HepG2 (cell line): ENCODE results near the gene SBNO2. TPM values are rescaled to one million over a fixed set of nuclear protein-coding genes. Genes with fewer than 3 reads are reported as not detected.
A peak's percentile ranks its signal among the peaks of the same experiment; 100 is the strongest.

ENCODE experiments used
- CCDC6 ChIP-seq: sonication (generic); formaldehyde crosslinking; IDR thresholded peaks from 2 replicates; pipeline ENCODE4 v1.8.1; 2022; ENCODE audit warnings: mild to moderate bottlenecking, missing genetic modification reagents, moderate library complexity
- CHCHD3 ChIP-seq: sonication (generic); formaldehyde crosslinking; IDR thresholded peaks from 2 replicates; pipeline ENCODE4 v1.8.0; 2022; ENCODE audit warnings: mild to moderate bottlenecking, missing genetic modification reagents, moderate library complexity
- GLI4 ChIP-seq: sonication (generic); formaldehyde crosslinking; IDR thresholded peaks from 2 replicates; pipeline ENCODE4 v1.5.1; 2020; ENCODE audit warnings: missing genetic modification reagents, mild to moderate bottlenecking, moderate library complexity, borderline replicate concordance
- GZF1 ChIP-seq: sonication (generic); formaldehyde crosslinking; IDR thresholded peaks from 2 replicates; pipeline ENCODE4 v1.5.1; 2020; ENCODE audit warnings: mild to moderate bottlenecking, missing genetic modification reagents
- MED13 ChIP-seq: sonication (generic); formaldehyde crosslinking; IDR thresholded peaks from 2 replicates; pipeline ENCODE4 v1.5.0; 2020; ENCODE audit warnings: missing genetic modification reagents
- MTF1 ChIP-seq: sonication (generic); formaldehyde crosslinking; IDR thresholded peaks from 2 replicates; pipeline ENCODE4 v1.5.0; 2020; ENCODE audit warnings: missing genetic modification reagents
- NFE2 ChIP-seq: sonication (generic); formaldehyde crosslinking; IDR thresholded peaks from 2 replicates; pipeline ENCODE4 v1.4.0; 2020; ENCODE audit warnings: missing genetic modification reagents
- PHF5A ChIP-seq: IDR thresholded peaks from one replicate; pipeline ENCODE4 v1.6.1; 2018; ENCODE audit warnings: low read depth, missing genetic modification reagents; ENCODE audit not compliant: unreplicated experiment
- SATB2 ChIP-seq: sonication (generic); formaldehyde crosslinking; IDR thresholded peaks from 2 replicates; pipeline ENCODE4 v1.5.0; 2020; ENCODE audit warnings: missing genetic modification reagents
- SIX4 ChIP-seq: sonication (generic); formaldehyde crosslinking; IDR thresholded peaks from 2 replicates; pipeline ENCODE4 v1.4.0; 2020; ENCODE audit warnings: missing genetic modification reagents
- SMAD9 ChIP-seq: sonication (generic); formaldehyde crosslinking; IDR thresholded peaks from 2 replicates; pipeline ENCODE4 v1.5.1; 2020; ENCODE audit warnings: mild to moderate bottlenecking, missing genetic modification reagents
- SRSF9 ChIP-seq: fragments of 200-400 bp; formaldehyde crosslinking; IDR thresholded peaks from 2 replicates; pipeline ENCODE4 v1.6.1; 2018; ENCODE audit warnings: borderline replicate concordance, mild to moderate bottlenecking, low read depth, low read length; ENCODE audit not compliant: insufficient read depth, poor library complexity, severe bottlenecking
- TOPORS ChIP-seq: sonication (generic); formaldehyde crosslinking; IDR thresholded peaks from 2 replicates; pipeline ENCODE4 v1.8.0; 2023; ENCODE audit warnings: mild to moderate bottlenecking, missing genetic modification reagents
- ZBTB20 ChIP-seq: sonication (generic); formaldehyde crosslinking; IDR thresholded peaks from 2 replicates; pipeline ENCODE4 v1.8.1; 2023; ENCODE audit warnings: missing genetic modification reagents, low read depth, mild to moderate bottlenecking, borderline replicate concordance
- ZIK1 ChIP-seq: sonication (generic); formaldehyde crosslinking; IDR thresholded peaks from 2 replicates; pipeline ENCODE4 v1.5.0; 2020; ENCODE audit warnings: mild to moderate bottlenecking, low read depth, missing genetic modification reagents, borderline replicate concordance
- ZNF142 ChIP-seq: sonication (generic); formaldehyde crosslinking; IDR thresholded peaks from 2 replicates; pipeline ENCODE4 v1.4.0; 2020; ENCODE audit warnings: missing genetic modification reagents
- ZNF33A ChIP-seq: sonication (generic); formaldehyde crosslinking; IDR thresholded peaks from 2 replicates; pipeline ENCODE4 v1.5.1; 2020; ENCODE audit warnings: missing genetic modification reagents, mild to moderate bottlenecking, moderate library complexity, borderline replicate concordance
- ZNF816 ChIP-seq: sonication (generic); formaldehyde crosslinking; IDR thresholded peaks from 2 replicates; pipeline ENCODE4 v1.8.0; 2022; ENCODE audit warnings: missing genetic modification reagents, mild to moderate bottlenecking, borderline replicate concordance
- ZNF879 ChIP-seq: sonication (generic); formaldehyde crosslinking; IDR thresholded peaks from 2 replicates; pipeline ENCODE4 v1.8.1; 2023; ENCODE audit warnings: missing genetic modification reagents
- polyA plus RNA-seq, 8 experiments: library from polyadenylated mRNA; depleted of rRNA in 3 of 8; stranded (reverse) in 7 of 8; unstranded in 1 of 8; fragments of >200 nt; fragmentation: Illumina TruSeq in 4 of 8; extraction: Trizol in 4 of 8; gene quantifications; 2 replicates each; pipeline versions ENCODE4 v1.2.1 to v1.2.3, GENCODE V29; 2011 to 2016; ENCODE audit warnings: low read depth in 4 of 8, missing spikeins in 1 of 8, mixed read lengths in 1 of 8; ENCODE audit not compliant: insufficient read depth in 1 of 8
- total RNA-seq, 5 experiments: library from RNA; depleted of rRNA; stranded (reverse); fragments of >200 nt; fragmentation: Illumina TruSeq; extraction: Trizol; gene quantifications; 2 replicates each; pipeline ENCODE4 v1.2.3, GENCODE V29; 2016; ENCODE audit warnings: low read depth in 1 of 5
- TF ChIP-seq, protein P1 (sequence below): IDR thresholded peaks from 2 replicates; pipeline ENCODE4 v1.6.1; 2012; ENCODE audit warnings: inconsistent platforms
- TF ChIP-seq, protein P2 (sequence below): sonication (generic); formaldehyde crosslinking; IDR thresholded peaks from 2 replicates; pipeline ENCODE4 v1.5.0; 2020; ENCODE audit warnings: mild to moderate bottlenecking, missing genetic modification reagents

Gene SBNO2
- total and polyA plus RNA-seq, 2 of the 13 experiments (the other 11 are each of a cell fraction or from before 2014, with no cell fraction given), result 8.6 to 10.4 TPM

GRCh38 chr19:1103708-1104310 lies 70.3 kb downstream of the SBNO2 start, which contains the start of gene GPX4 (continued):
- TF ChIP-seq ZNF142 (CRISPR knock-in tag), result 0 out of 2 replicates have a peak, but pooled peaks have one; percentile 29
- peak; percentile 71; the same call in 1 of the 2 replicates for TF ChIP-seq CCDC6
- TF ChIP-seq NFE2 (CRISPR knock-in tag), result no peak
- no peak for TF ChIP-seq CHCHD3 (CRISPR knock-in tag)
- TF ChIP-seq GZF1, result no peak
- TF ChIP-seq, protein P1, sequence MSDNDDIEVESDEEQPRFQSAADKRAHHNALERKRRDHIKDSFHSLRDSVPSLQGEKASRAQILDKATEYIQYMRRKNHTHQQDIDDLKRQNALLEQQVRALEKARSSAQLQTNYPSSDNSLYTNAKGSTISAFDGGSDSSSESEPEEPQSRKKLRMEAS, result peak; percentile 72
- TF ChIP-seq MED13 (CRISPR knock-in tag), result 0 out of 2 replicates have a peak, but pooled peaks have one; percentile 25
- no peak; the same call in 1 of the 2 replicates for TF ChIP-seq ZNF816 (CRISPR knock-in tag)
- peak; percentile 81 for TF ChIP-seq ZNF879 (CRISPR knock-in tag)
- no peak for TF ChIP-seq SMAD9 (CRISPR knock-in tag)
- TF ChIP-seq ZIK1 (CRISPR knock-in tag), result peak; percentile 90; the same call in 1 of the 2 replicates
- TF ChIP-seq SIX4, result no peak
- TF ChIP-seq ZBTB20 (CRISPR knock-in tag), result no peak
- TF ChIP-seq, protein P2, sequence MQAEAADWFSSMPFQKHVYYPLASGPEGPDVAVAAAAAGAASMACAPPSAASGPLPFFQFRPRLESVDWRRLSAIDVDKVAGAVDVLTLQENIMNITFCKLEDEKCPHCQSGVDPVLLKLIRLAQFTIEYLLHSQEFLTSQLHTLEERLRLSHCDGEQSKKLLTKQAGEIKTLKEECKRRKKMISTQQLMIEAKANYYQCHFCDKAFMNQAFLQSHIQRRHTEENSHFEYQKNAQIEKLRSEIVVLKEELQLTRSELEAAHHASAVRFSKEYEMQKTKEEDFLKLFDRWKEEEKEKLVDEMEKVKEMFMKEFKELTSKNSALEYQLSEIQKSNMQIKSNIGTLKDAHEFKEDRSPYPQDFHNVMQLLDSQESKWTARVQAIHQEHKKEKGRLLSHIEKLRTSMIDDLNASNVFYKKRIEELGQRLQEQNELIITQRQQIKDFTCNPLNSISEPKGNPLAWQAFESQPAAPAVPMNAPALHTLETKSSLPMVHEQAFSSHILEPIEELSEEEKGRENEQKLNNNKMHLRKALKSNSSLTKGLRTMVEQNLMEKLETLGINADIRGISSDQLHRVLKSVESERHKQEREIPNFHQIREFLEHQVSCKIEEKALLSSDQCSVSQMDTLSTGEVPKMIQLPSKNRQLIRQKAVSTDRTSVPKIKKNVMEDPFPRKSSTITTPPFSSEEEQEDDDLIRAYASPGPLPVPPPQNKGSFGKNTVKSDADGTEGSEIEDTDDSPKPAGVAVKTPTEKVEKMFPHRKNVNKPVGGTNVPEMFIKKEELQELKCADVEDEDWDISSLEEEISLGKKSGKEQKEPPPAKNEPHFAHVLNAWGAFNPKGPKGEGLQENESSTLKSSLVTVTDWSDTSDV (CRISPR knock-in tag), result no peak
- no peak for TF ChIP-seq MTF1
- no peak for TF ChIP-seq SATB2 (CRISPR knock-in tag)
- TF ChIP-seq TOPORS (CRISPR knock-in tag), result no peak; the same call in 1 of the 2 replicates
- no peak for TF ChIP-seq PHF5A (CRISPR knock-in tag)
- TF ChIP-seq ZNF33A, result no peak
- TF ChIP-seq GLI4 (CRISPR knock-in tag), result no peak
- TF ChIP-seq SRSF9, result no peak
